Endothelial cell of umbilical vein (primary cell): ENCODE measurements around the gene AQP12A. TPM values are rescaled to one million over a fixed set of nuclear protein-coding genes. Genes with fewer than 3 reads are reported as not detected.

Source experiments
- BruUV-seq: library from RNA; stranded (reverse); fragments of 400-500 nt; replicated peaks from 2 replicates; lab custom pipeline; 2021; lab: Mats Ljungman, UMichigan
- CTCF ChIA-PET: fragments of 300-600, 350-600 bp; sonication (Branson Sonifier 250); formaldehyde crosslinking; loops from one replicate; lab custom pipeline; 2021; ENCODE audit warnings: antibody characterized with exemption, inconsistent platforms; lab: Charles Lee
- POLR2A ChIA-PET: fragments of 300-600, 350-600 bp; sonication (Branson Sonifier 250); formaldehyde crosslinking; loops from one replicate; lab custom pipeline; 2021; ENCODE audit warnings: antibody characterized with exemption, inconsistent platforms; lab: Charles Lee
- DNase-seq: peaks from one replicate; pipeline ENCODE4 v3.0.0-alpha.2; 2011; ENCODE audit warnings: low read depth, low spot score
- FAIRE-seq: peaks from 2 replicates; lab custom pipeline; 2011; peaks lifted over from hg19 to GRCh38; lab: Jason Lieb, UNC
- H2AFZ ChIP-seq: 2 replicates; pipeline ENCODE4 v1.6.0; 2012; ENCODE audit warnings: low read depth, low read length, control low read depth, inconsistent platforms
- H3K27ac ChIP-seq: 2 replicates; pipeline ENCODE4 v1.5.1; 2011; ENCODE audit warnings: low read depth, mild to moderate bottlenecking, control low read depth, low read length, moderate library complexity; ENCODE audit not compliant: insufficient read depth
- H3K27me3 ChIP-seq, 2 experiments: 2 replicates each; pipeline versions ENCODE4 v1.6.0 to v1.6.1; 2011; ENCODE audit warnings: low read length in 2 of 2, mixed read lengths in 1 of 2; ENCODE audit not compliant: control insufficient read depth in 2 of 2, insufficient read depth in 2 of 2
- H3K36me3 ChIP-seq, 2 experiments: 2 replicates in 1 of 2; 3 replicates in 1 of 2; pipeline ENCODE4 v1.5.1; 2011; ENCODE audit warnings: low read length in 2 of 2, mild to moderate bottlenecking in 1 of 2, moderate library complexity in 1 of 2; ENCODE audit not compliant: control insufficient read depth in 2 of 2, insufficient read depth in 2 of 2; ENCODE audit errors: extremely low read depth in 1 of 2
- H3K4me1 ChIP-seq: 3 replicates; pipeline ENCODE4 v1.5.1; 2011; ENCODE audit warnings: mild to moderate bottlenecking, low read length; ENCODE audit not compliant: control insufficient read depth, insufficient read depth; ENCODE audit errors: extremely low read depth
- H3K4me2 ChIP-seq: 2 replicates; pipeline ENCODE4 v1.6.1; 2011; ENCODE audit warnings: low read length, control low read depth, mixed read lengths; ENCODE audit not compliant: insufficient read depth
- H3K4me3 ChIP-seq, 3 experiments: fragments of 200-600 bp in 1 of 3; sonication (generic), shearing (Covaris generic) in 1 of 3; replicated peaks in 1 of 3; 2 replicates each; pipeline ENCODE4 v1.5.1; 2011 to 2016; ENCODE audit warnings: control low read depth in 3 of 3, low read length in 3 of 3, mild to moderate bottlenecking in 2 of 3, inconsistent platforms in 1 of 3, low read depth in 1 of 3, moderate library complexity in 1 of 3; ENCODE audit not compliant: insufficient read depth in 1 of 3
- H3K79me2 ChIP-seq: 2 replicates; pipeline ENCODE4 v1.6.0; 2012; ENCODE audit warnings: low read length, inconsistent platforms; ENCODE audit not compliant: control insufficient read depth, insufficient read depth
- H3K9ac ChIP-seq: replicated peaks from 2 replicates; pipeline ENCODE3; 2011; ENCODE audit warnings: low read length, control low read depth; ENCODE audit not compliant: insufficient read depth; ENCODE audit errors: extremely low read depth
- H3K9me1 ChIP-seq: replicated peaks from 3 replicates; pipeline ENCODE4 v1.6.0; 2011; ENCODE audit warnings: mild to moderate bottlenecking, low read length; ENCODE audit not compliant: control insufficient read depth, insufficient read depth; ENCODE audit errors: extremely low read depth
- H3K9me3 ChIP-seq: replicated peaks from 2 replicates; pipeline ENCODE4 v1.5.1; 2012; ENCODE audit warnings: low read length, inconsistent platforms; ENCODE audit not compliant: control insufficient read depth, insufficient read depth
- H4K20me1 ChIP-seq: replicated peaks from 2 replicates; pipeline ENCODE3; 2011; ENCODE audit warnings: mild to moderate bottlenecking, low read length; ENCODE audit not compliant: control insufficient read depth, insufficient read depth; ENCODE audit errors: extremely low read depth
- EZH2 ChIP-seq: IDR thresholded peaks from 2 replicates; pipeline ENCODE4 v1.6.1; 2012; ENCODE audit warnings: borderline replicate concordance, low read depth, mild to moderate bottlenecking, moderate library complexity, low read length, inconsistent platforms; ENCODE audit not compliant: severe bottlenecking
- FOS ChIP-seq: IDR thresholded peaks from 2 replicates; pipeline ENCODE4 v1.6.1; 2011; ENCODE audit warnings: mild to moderate bottlenecking, low read length, moderate library complexity, borderline replicate concordance; ENCODE audit not compliant: insufficient read depth
- GATA2 ChIP-seq: IDR thresholded peaks from 2 replicates; pipeline ENCODE4 v1.7.0; 2011; ENCODE audit warnings: low read depth, mild to moderate bottlenecking, moderate library complexity, mixed read lengths, low read length; ENCODE audit not compliant: insufficient read length, insufficient read depth
- JUN ChIP-seq: IDR thresholded peaks from 2 replicates; pipeline ENCODE4 v1.6.1; 2011; ENCODE audit warnings: borderline replicate concordance, low read depth; ENCODE audit not compliant: insufficient read length, insufficient read depth
- MYC ChIP-seq: IDR thresholded peaks from one replicate; pipeline ENCODE4 v1.6.1; 2011; ENCODE audit warnings: mild to moderate bottlenecking, low read depth, low read length
- POLR2A ChIP-seq: IDR thresholded peaks from 2 replicates; pipeline ENCODE4 v1.6.1; 2012; ENCODE audit warnings: low read depth, mild to moderate bottlenecking, control low read depth, low read length
- POLR2AphosphoS5 ChIP-seq: IDR thresholded peaks from 2 replicates; pipeline ENCODE4 v1.6.1; 2012; ENCODE audit warnings: low read depth, mild to moderate bottlenecking, control low read depth, low read length, moderate library complexity; ENCODE audit not compliant: insufficient read depth
- dilution Hi-C: fragments of 300-500 bp; cut with MboI; formaldehyde crosslinking; loops from one replicate; pipeline ENCODE4 v1.15.0; 2019; ENCODE audit warnings: low sequenced_read_pairs; ENCODE audit not compliant: extremely low pct_ligation_motif_present
- intact Hi-C: fragments of 100-400 bp; cut with micrococcal nuclease; formaldehyde crosslinking; loops from one replicate; pipeline ENCODE4 v1.10.0; 2022
- polyA plus RNA-seq, 4 experiments: library from polyadenylated mRNA; depleted of rRNA in 3 of 4; stranded (reverse) in 3 of 4; unstranded in 1 of 4; fragments of >200 nt; gene quantifications; 2 replicates each; pipeline versions ENCODE4 v1.2.1 to v1.2.3, GENCODE V29; 2011 to 2012; ENCODE audit warnings: missing spikeins in 1 of 4
- total RNA-seq: library from RNA; stranded (reverse); gene quantifications from 2 replicates; pipeline ENCODE4 v1.2.3, GENCODE V29; 2021
- TF ChIP-seq, protein P1 (sequence below), 2 donors: IDR thresholded peaks; 1 replicate in 1 of 2; 2 replicates in 1 of 2; pipeline ENCODE4 v1.5.1; 2011; ENCODE audit warnings: low read length in 2 of 2, mild to moderate bottlenecking in 2 of 2, moderate library complexity in 2 of 2, control low read depth in 1 of 2, inconsistent platforms in 1 of 2, low read depth in 1 of 2; ENCODE audit not compliant: insufficient read depth in 1 of 2; ENCODE audit errors: extremely low read depth in 1 of 2
- TF ChIP-seq, protein P2 (sequence below): IDR thresholded peaks from 2 replicates; pipeline ENCODE4 v1.6.1; 2011; ENCODE audit not compliant: insufficient read depth, insufficient read length

The AQP12A gene
- total and polyA plus RNA-seq, 2 donors (not counting 3 experiments of a cell fraction or from before 2014, with no cell fraction given) = not detected

DNA sequence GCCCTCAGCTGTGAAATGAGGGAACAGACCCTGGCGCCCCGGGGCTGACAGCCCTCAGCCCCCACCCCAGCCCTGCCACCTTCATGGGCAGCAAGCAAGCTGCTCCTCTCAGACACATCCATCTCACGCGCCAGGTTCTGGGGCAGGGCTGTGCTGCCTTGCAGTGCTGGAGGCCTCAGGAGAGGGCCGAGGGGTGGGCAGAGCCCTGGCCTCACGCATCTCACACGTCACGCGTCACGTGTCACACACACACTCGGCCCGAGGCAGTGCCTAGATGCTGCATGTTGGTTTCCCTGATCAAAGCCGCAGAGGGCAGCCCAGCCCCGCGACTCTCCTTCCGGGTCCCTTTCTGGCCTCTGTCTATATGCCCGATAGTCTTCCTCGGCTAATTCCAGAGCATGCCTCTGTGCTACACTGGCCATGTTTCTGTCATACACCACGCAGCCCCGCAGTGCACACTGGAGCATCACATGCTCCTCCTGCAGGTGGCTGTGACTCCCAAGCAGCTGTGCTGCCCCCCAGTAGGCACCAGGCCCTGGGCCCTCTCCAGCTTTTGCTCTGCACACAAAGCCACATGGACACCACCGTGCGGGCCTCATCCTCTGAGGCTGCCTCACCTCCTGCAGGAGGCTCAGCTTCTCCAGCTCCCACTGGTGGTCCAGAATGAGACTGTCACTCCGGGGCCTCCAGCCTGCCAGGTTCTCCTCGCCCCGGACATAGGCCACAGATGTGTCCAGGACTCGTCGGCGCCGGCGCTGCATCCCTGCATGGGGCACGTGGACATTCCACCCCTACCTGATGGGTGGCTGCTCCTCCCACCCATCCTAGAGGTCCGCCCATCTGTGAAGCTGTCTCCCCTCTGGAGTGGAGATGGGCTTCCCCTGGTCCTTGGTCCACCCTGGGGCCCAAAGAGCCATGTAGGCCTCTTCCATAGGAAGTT lies 31.4 kb downstream of the AQP12A start:
- Histone ChIP-seq H3K4me1 (no peaks in the 10 kb centered on the region), H3K9ac (no peak overlapping the region), H3K4me3 (no peak overlapping the region), H3K9me1 (no peaks in the 10 kb centered on the region), H2AFZ (no peak overlapping the region), H3K27me3 (no peaks in the 10 kb centered on the region), H3K9me3 (no peaks in the 10 kb centered on the region), H3K79me2 (no peaks in the 10 kb centered on the region), H3K36me3 (no peaks in the 10 kb centered on the region), H3K4me2 (no peak overlapping the region), H4K20me1 (no peaks in the 10 kb centered on the region), H3K27ac (no peak overlapping the region)
- dilution Hi-C loops = no loop called here
- ChIA-PET CTCF (no interaction called here), POLR2A (no interaction called here)
- FAIRE-seq = no peak
- intact Hi-C loops = no loop called here
- BruUV-seq = no TSS peak
- DNase-seq = no peak
- TF ChIP-seq POLR2AphosphoS5 (no peak), JUN (no peak), EZH2 (no peak), GATA2 (no peak), MYC (no peak), POLR2A (no peak), FOS (no peak)
- TF ChIP-seq, protein P1, sequence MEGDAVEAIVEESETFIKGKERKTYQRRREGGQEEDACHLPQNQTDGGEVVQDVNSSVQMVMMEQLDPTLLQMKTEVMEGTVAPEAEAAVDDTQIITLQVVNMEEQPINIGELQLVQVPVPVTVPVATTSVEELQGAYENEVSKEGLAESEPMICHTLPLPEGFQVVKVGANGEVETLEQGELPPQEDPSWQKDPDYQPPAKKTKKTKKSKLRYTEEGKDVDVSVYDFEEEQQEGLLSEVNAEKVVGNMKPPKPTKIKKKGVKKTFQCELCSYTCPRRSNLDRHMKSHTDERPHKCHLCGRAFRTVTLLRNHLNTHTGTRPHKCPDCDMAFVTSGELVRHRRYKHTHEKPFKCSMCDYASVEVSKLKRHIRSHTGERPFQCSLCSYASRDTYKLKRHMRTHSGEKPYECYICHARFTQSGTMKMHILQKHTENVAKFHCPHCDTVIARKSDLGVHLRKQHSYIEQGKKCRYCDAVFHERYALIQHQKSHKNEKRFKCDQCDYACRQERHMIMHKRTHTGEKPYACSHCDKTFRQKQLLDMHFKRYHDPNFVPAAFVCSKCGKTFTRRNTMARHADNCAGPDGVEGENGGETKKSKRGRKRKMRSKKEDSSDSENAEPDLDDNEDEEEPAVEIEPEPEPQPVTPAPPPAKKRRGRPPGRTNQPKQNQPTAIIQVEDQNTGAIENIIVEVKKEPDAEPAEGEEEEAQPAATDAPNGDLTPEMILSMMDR (IDR thresholded peaks at IDR 0.05; ENCODE audit: extremely low read depth in 1 of 2, insufficient read depth in 1 of 2, low read depth in 1 of 2, low read length in 2 of 2) = no peak
- TF ChIP-seq, protein P2, sequence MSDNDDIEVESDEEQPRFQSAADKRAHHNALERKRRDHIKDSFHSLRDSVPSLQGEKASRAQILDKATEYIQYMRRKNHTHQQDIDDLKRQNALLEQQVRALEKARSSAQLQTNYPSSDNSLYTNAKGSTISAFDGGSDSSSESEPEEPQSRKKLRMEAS = no peak
